ENCODE data around the gene ADGRL3.

The ADGRL3 gene

DNA sequence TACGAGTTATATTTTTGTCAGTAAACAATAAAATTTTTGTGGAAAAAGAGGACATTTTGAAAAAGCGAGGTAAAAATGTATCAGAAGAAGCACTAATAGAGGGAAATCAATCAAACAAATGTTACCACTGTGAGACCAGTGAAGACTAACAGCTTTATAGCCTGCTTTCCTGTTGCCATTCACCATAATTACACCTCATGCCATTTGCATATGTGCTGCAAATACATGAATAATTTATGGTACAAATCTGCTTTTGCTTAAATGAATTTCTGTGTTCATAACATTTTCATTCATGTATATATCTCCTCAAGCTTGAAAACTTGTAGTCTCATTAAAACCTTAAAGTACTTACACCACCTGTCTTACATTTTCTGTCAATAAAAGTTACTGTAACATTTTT, 830.8 kb downstream of the ADGRL3 start:
- Histone ChIP-seq H3K36me3 (ENCODE audit: insufficient read depth) (no peaks in the 10 kb centered on the region), H3K4me3 (IDR thresholded peaks at IDR 0.05; ENCODE audit: insufficient read depth, low read depth, low read length) (no peak overlapping the region), H3K4me2 (no peak overlapping the region), H3K9ac (no peak overlapping the region), H3K27me3 (ENCODE audit: insufficient read depth, low read depth) (no peaks in the 10 kb centered on the region), H3K4me1 (ENCODE audit: low read depth, poor library complexity, severe bottlenecking) (no peaks in the 10 kb centered on the region), H2AFZ (ENCODE audit: low read depth) (no peak overlapping the region), H3K27ac (no peak overlapping the region), H4K20me1 (ENCODE audit: insufficient read depth) (no peaks in the 10 kb centered on the region), H3K79me2 (ENCODE audit: insufficient read depth, low read depth) (no peaks in the 10 kb centered on the region)
- TF ChIP-seq, protein P1, sequence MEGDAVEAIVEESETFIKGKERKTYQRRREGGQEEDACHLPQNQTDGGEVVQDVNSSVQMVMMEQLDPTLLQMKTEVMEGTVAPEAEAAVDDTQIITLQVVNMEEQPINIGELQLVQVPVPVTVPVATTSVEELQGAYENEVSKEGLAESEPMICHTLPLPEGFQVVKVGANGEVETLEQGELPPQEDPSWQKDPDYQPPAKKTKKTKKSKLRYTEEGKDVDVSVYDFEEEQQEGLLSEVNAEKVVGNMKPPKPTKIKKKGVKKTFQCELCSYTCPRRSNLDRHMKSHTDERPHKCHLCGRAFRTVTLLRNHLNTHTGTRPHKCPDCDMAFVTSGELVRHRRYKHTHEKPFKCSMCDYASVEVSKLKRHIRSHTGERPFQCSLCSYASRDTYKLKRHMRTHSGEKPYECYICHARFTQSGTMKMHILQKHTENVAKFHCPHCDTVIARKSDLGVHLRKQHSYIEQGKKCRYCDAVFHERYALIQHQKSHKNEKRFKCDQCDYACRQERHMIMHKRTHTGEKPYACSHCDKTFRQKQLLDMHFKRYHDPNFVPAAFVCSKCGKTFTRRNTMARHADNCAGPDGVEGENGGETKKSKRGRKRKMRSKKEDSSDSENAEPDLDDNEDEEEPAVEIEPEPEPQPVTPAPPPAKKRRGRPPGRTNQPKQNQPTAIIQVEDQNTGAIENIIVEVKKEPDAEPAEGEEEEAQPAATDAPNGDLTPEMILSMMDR (conservative IDR thresholded peaks at IDR 0.05; ENCODE audit: low read depth, low read length), result no peak

GRCh38 chr4:62037571-62037970, 837.4 kb downstream of the ADGRL3 start:
- Histone ChIP-seq H4K20me1 (ENCODE audit: insufficient read depth) (no peaks in the 10 kb centered on the region), H3K4me1 (ENCODE audit: low read depth, poor library complexity, severe bottlenecking) (no peaks in the 10 kb centered on the region), H2AFZ (ENCODE audit: low read depth) (no peak overlapping the region), H3K4me3 (IDR thresholded peaks at IDR 0.05; ENCODE audit: insufficient read depth, low read depth, low read length) (no peak overlapping the region), H3K4me2 (no peak overlapping the region), H3K27me3 (ENCODE audit: insufficient read depth, low read depth) (no peaks in the 10 kb centered on the region), H3K9ac (no peak overlapping the region), H3K36me3 (ENCODE audit: insufficient read depth) (no peaks in the 10 kb centered on the region), H3K27ac (no peak overlapping the region), H3K79me2 (ENCODE audit: insufficient read depth, low read depth) (no peaks in the 10 kb centered on the region)
- TF ChIP-seq, protein P1 (conservative IDR thresholded peaks at IDR 0.05; ENCODE audit: low read depth, low read length), result no peak

DNA sequence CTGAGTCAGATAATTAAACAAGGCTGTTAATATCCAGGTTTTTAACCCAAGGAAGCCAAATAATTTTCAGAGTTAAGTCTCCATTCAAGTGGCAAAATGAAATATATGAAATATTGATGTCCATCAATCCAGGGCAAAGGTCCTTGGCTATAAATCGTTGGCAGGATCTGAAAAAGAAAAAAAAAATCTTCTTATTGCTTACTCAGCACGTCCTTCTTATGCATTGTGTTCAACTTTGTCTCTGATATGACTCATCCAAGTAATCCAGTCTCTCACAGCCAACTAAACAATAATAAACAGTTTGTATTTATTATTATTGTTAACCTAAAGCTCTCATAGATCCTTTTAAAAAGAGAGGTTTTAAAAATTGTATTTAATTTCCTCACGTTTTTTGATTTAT, 851.2 kb downstream of the ADGRL3 start:
- Histone ChIP-seq H3K27me3 (ENCODE audit: insufficient read depth, low read depth) (no peaks in the 10 kb centered on the region), H3K4me3 (IDR thresholded peaks at IDR 0.05; ENCODE audit: insufficient read depth, low read depth, low read length) (no peak overlapping the region), H3K4me2 (no peak overlapping the region), H4K20me1 (ENCODE audit: insufficient read depth) (no peaks in the 10 kb centered on the region), H2AFZ (ENCODE audit: low read depth) (no peak overlapping the region), H3K9ac (no peak overlapping the region), H3K79me2 (ENCODE audit: insufficient read depth, low read depth) (no peaks in the 10 kb centered on the region), H3K36me3 (ENCODE audit: insufficient read depth) (no peaks in the 10 kb centered on the region), H3K27ac (no peak overlapping the region), H3K4me1 (ENCODE audit: low read depth, poor library complexity, severe bottlenecking) (no peaks in the 10 kb centered on the region)
- TF ChIP-seq, protein P1 (conservative IDR thresholded peaks at IDR 0.05; ENCODE audit: low read depth, low read length), result no peak

DNA sequence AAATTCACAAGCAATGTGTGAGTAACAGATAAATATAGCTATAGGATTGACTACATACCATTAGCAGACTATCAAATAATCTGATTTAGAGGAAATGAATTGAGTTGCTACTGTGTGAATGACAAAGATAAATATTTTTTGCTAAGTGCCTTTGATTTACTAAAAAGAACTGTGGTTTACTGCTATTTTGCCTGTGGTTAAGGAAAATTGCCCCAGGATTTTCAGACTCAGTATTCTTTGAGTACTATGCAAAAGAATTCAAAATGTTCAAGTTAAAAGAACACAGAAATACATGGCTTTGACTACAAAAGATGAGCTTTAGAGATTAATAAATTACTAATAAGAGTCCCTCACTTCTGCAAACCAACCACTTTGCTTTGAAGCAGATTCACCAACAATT, 853.8 kb downstream of the ADGRL3 start:
- no peak overlapping the region for H3K4me3 ChIP-seq (IDR thresholded peaks at IDR 0.05; ENCODE audit: insufficient read depth, low read depth, low read length)
- no peak overlapping the region for H2AFZ ChIP-seq (ENCODE audit: low read depth)
- H3K27me3 ChIP-seq (ENCODE audit: insufficient read depth, low read depth), result no peaks in the 10 kb centered on the region
- no peaks in the 10 kb centered on the region for H4K20me1 ChIP-seq (ENCODE audit: insufficient read depth)
- H3K36me3 ChIP-seq (ENCODE audit: insufficient read depth), result no peaks in the 10 kb centered on the region
- no peak overlapping the region for H3K4me2 ChIP-seq
- no peaks in the 10 kb centered on the region for H3K79me2 ChIP-seq (ENCODE audit: insufficient read depth, low read depth)
- no peak overlapping the region for H3K9ac ChIP-seq
- TF ChIP-seq, protein P1 (conservative IDR thresholded peaks at IDR 0.05; ENCODE audit: low read depth, low read length), result no peak
- H3K4me1 ChIP-seq (ENCODE audit: low read depth, poor library complexity, severe bottlenecking), result no peaks in the 10 kb centered on the region
- H3K27ac ChIP-seq, result no peak overlapping the region
